ENCODE measurements around the gene AK2. TPM values are rescaled to one million over a fixed set of nuclear protein-coding genes. Genes with fewer than 3 reads are reported as not detected.

The AK2 gene
- total RNA-seq, 2 donors from 2014 or later, result 120 to 123 TPM

DNA sequence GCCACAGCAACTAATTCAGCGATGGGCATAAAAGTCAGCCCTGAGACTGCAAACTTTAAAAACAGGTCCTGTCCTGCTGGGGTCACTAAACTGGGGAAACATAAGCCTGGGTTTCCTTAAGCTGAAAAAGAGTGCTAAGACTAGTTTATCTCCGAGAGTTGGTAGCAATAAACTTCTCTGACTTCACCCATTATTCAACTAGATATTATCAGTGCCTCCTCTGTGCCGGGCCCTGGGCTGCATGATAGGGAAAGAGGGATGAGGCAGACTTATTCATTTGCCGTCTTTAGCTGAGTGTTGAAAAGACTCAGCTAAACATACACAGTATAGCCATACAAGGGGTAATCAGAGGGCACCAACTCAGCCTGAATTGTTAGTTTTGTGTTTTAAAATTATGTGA lies 33.0 kb downstream of the AK2 start:
- H3K27me3 ChIP-seq (replicated peaks; ENCODE audit: insufficient read depth), result no peaks in the 10 kb centered on the region
- H3K9me3 ChIP-seq, result no peaks in the 10 kb centered on the region
- no peaks in the 10 kb centered on the region for H3K4me1 ChIP-seq (replicated peaks)
- intact Hi-C loops (cut with DNase I), result loop anchor here (10.0 kb wide), 1 partner anchor 69 kb away; no protein-coding TSS in a partner anchor
- H3K27ac ChIP-seq, result no peak overlapping the region
- no peak for DNase-seq (ENCODE audit: low spot score)
- no peak overlapping the region for H3K4me3 ChIP-seq
- H3K36me3 ChIP-seq, result no peaks in the 10 kb centered on the region
- TF ChIP-seq, protein P1, sequence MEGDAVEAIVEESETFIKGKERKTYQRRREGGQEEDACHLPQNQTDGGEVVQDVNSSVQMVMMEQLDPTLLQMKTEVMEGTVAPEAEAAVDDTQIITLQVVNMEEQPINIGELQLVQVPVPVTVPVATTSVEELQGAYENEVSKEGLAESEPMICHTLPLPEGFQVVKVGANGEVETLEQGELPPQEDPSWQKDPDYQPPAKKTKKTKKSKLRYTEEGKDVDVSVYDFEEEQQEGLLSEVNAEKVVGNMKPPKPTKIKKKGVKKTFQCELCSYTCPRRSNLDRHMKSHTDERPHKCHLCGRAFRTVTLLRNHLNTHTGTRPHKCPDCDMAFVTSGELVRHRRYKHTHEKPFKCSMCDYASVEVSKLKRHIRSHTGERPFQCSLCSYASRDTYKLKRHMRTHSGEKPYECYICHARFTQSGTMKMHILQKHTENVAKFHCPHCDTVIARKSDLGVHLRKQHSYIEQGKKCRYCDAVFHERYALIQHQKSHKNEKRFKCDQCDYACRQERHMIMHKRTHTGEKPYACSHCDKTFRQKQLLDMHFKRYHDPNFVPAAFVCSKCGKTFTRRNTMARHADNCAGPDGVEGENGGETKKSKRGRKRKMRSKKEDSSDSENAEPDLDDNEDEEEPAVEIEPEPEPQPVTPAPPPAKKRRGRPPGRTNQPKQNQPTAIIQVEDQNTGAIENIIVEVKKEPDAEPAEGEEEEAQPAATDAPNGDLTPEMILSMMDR (IDR thresholded peaks at IDR 0.05), result no peak
- TF ChIP-seq POLR2AphosphoS5 (IDR thresholded peaks at IDR 0.05) (no peak), POLR2A (IDR thresholded peaks at IDR 0.05) (no peak)
- WGBS, result 60% methylated on average over 4 of the region's 4 CpGs

DNA sequence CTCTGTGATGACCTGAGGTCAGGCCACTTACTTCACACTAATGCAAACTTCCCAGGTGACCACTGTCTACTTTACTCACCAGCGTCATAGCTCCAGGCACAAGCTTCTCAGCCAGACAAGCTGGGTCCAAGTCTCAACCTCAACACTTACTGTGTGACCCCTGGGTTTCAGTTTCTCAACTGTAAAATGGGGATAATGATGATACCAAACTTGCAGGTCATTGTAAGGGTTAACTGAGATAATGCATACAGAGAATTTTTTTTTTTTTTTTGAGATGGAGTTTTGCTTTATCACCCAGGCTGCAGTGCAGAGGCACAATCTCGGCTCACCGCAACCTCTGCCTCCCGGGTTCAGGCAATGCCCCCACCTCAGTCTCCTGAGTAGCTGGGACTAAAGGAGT lies 34.7 kb downstream of the AK2 start:
- H3K36me3 ChIP-seq, result no peaks in the 10 kb centered on the region
- no peak for DNase-seq (ENCODE audit: low spot score)
- no peaks in the 10 kb centered on the region for H3K27me3 ChIP-seq (replicated peaks; ENCODE audit: insufficient read depth)
- H3K9me3 ChIP-seq, result no peaks in the 10 kb centered on the region
- intact Hi-C loops (cut with DNase I), result loop anchor here (10.0 kb wide), 1 partner anchor 67 kb away; no protein-coding TSS in a partner anchor
- no peak overlapping the region for H3K4me3 ChIP-seq
- TF ChIP-seq POLR2A (IDR thresholded peaks at IDR 0.05) (no peak), POLR2AphosphoS5 (IDR thresholded peaks at IDR 0.05) (no peak)
- TF ChIP-seq, protein P1 (IDR thresholded peaks at IDR 0.05), result no peak
- WGBS, result 92% methylated on average over 4 of the region's 4 CpGs
- no peaks in the 10 kb centered on the region for H3K4me1 ChIP-seq (replicated peaks)
- H3K27ac ChIP-seq, result no peak overlapping the region

DNA sequence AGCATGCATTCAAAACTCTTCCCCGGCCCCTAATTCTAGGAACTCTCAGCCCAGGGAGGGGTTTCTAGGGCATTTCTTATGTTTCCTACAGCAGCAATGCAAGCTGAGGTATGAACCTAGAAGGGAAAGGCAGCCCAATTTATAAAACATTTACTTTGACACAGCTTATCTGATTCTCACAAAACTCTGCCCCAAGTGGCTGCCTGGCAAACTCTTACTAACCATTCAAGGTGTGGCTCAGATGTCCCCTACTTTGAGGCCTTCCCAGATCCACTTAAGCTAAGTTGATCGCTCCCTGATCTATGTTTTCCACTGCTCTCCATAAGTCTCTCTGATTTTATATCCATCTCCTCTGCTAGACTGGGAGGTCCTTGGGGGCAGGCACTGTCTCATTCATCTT lies 35.4 kb downstream of the AK2 start:
- no peak overlapping the region for H3K27ac ChIP-seq
- no peaks in the 10 kb centered on the region for H3K27me3 ChIP-seq (replicated peaks; ENCODE audit: insufficient read depth)
- intact Hi-C loops (cut with DNase I), result loop anchor here (10.0 kb wide), 1 partner anchor 66 kb away; no protein-coding TSS in a partner anchor
- DNase-seq (ENCODE audit: low spot score), result no peak
- no peaks in the 10 kb centered on the region for H3K36me3 ChIP-seq
- H3K9me3 ChIP-seq, result no peaks in the 10 kb centered on the region
- no peak overlapping the region for H3K4me3 ChIP-seq
- no peaks in the 10 kb centered on the region for H3K4me1 ChIP-seq (replicated peaks)
- 97% methylated on average over 2 of the region's 2 CpGs for whole genome bisulfite sequencing
- TF ChIP-seq, protein P1 (IDR thresholded peaks at IDR 0.05), result peak in 1 of 4 experiments; percentile 35
- TF ChIP-seq POLR2A (IDR thresholded peaks at IDR 0.05) (no peak), POLR2AphosphoS5 (IDR thresholded peaks at IDR 0.05) (no peak)

DNA sequence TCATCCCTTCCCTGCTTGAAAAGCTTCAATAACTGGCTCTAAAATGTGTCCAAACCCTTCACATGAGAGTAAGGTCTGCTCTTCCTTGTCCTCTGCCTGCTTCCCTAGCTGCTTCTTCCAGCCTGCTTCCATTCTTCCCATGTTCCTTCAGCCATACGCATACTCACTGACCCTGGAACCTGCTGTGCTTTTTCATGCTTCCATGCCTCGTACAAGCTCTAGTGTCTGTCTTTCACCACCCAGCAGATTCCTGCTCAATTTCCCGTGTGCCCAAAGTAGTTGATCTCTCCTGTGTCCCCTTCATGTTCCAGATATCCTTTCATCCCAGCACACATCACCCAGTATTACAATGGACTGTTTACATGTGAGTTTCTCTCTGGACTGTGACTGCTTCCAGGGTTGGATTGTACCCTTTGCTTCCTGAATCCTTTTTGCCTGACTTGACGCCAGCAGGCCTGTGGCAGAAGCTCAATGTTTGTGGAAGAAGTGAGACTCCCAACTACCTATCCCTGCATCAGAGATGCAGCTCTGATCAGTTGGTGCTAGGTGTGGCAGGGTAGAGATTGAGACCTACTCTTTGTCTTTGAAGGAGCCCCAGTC lies 36.2 kb downstream of the AK2 start:
- Histone ChIP-seq H3K4me1 (replicated peaks) (no peaks in the 10 kb centered on the region), H3K9me3 (no peaks in the 10 kb centered on the region), H3K27ac (no peak overlapping the region), H3K4me3 (no peak overlapping the region), H3K27me3 (replicated peaks; ENCODE audit: insufficient read depth) (no peaks in the 10 kb centered on the region), H3K36me3 (no peaks in the 10 kb centered on the region)
- TF ChIP-seq POLR2A (IDR thresholded peaks at IDR 0.05), result no peak
- no peak for TF ChIP-seq POLR2AphosphoS5 (IDR thresholded peaks at IDR 0.05)
- TF ChIP-seq, protein P1 (IDR thresholded peaks at IDR 0.05), result no peak
- intact Hi-C loops (cut with DNase I), result loop anchor here (10.0 kb wide), 1 partner anchor 66 kb away; no protein-coding TSS in a partner anchor
- 59% methylated on average over 4 of the region's 4 CpGs for WGBS
- DNase-seq (ENCODE audit: low spot score), result no peak

DNA sequence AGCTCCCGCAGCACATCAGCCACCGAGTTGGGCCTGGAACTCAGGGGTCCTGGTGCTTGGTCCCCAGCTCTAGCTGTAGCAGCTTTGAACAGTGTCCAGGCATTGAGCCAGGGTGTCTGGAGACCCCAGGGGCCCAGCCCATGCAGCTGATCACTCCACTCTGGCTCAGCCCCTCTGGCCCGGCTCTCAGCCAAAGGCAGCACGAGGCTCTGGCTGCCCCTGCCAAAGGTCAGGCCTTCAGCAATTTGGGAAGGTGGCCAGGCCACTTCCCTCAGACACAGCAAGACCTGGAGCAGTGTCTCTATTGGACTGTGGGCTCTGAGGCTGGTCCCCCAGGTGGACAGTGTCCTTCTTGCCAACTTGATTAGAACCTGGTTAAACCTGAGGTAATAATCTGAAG lies 37.7 kb downstream of the AK2 start:
- H3K4me1 ChIP-seq (replicated peaks), result no peaks in the 10 kb centered on the region
- TF ChIP-seq, protein P1 (IDR thresholded peaks at IDR 0.05), result no peak
- no peak for TF ChIP-seq POLR2AphosphoS5 (IDR thresholded peaks at IDR 0.05)
- no peak for TF ChIP-seq POLR2A (IDR thresholded peaks at IDR 0.05)
- H3K9me3 ChIP-seq, result no peaks in the 10 kb centered on the region
- DNase-seq (ENCODE audit: low spot score), result no peak
- no peaks in the 10 kb centered on the region for H3K27me3 ChIP-seq (replicated peaks; ENCODE audit: insufficient read depth)
- 60% methylated on average over 4 of the region's 4 CpGs for WGBS
- H3K4me3 ChIP-seq, result no peak overlapping the region
- no peak overlapping the region for H3K27ac ChIP-seq
- no peaks in the 10 kb centered on the region for H3K36me3 ChIP-seq
- intact Hi-C loops (cut with DNase I), result no loop called here
